HuH-7 (cell line): ENCODE data around the gene PXYLP1.

Experiments used
- DNase-seq: peaks from one replicate; pipeline ENCODE4 v3.0.0; 2011; ENCODE audit warnings: low spot score

The PXYLP1 gene

DNA sequence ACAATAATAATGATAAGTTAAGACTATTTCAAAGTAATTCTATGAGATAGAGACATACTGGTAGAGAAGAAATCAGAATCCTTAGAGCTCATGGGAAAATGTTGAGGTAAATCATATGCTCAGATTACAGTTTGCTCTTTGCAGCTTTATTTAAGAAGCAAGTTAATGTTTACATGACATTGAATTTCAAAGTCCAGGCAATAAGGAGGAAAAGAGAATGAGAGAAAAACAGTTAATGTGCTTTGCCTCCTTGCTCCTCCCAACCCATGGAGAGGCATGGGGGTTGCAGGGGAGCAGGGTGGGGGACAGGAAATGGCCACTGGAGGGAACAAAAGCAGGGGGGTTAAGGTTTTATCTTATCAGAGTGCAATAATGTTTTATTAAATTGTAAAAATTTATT is 94.5 kb downstream of the PXYLP1 start:
- no peak for DNase-seq

DNA sequence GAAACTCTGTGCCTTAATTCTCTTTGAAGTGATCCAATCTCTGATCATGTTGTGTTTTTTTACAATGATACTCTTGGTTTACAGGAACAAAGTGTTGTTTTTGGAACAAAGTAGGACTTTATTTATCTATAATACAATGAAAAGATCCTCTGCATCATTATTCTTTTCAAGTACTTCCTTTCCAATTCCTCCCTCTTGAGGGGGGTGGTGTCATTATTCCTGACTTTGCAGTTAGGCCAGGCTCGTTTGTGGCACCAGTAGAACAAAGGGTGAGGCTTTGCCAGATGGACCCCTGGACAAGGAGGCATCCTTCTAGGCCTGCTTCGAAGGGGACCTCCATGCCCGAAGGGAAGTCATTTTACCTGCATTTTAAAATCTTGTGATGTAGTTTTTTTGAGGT is 95.0 kb downstream of the PXYLP1 start:
- DNase-seq = no peak

DNA sequence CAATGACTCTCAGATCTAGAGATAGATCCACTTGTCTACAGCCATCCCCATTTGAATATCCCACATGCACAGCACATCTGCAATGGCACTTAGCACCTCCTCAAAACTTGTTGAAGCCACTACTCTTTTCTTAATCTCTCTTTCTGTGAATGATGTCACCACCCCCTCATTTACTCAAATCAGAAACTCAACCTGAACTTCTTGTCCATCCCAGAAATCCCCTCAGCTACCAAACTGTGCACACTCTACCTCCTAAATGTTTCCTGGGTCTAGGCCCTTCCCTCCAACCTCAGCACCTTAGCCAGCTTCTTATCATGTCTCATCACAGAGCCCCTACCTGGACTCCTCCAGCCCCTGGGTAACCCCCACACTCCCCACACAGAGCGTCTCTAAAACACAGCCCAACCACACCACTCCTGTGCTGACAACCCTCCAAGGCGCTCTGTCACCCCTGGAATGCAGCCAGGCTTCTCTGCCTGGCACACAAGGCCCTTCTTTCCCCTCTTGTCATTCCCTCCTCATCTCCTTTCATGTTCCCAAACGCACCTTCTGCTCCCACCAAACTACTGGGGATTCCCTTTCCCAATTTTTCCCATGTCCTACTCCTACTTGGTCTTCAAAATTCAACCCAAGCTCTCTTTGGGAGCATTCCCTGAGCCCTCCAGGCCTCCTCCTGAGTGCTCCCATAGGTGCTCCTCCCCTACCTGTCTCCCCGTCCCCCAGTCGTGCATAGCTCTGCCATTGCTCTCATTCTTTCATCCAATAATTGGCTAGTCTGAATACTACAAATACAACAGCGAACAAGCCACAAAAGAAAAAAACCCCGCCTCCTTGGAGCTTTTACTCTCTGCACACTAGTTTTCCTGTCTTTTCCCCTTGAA is 96.9 kb downstream of the PXYLP1 start:
- DNase-seq = no peak

DNA sequence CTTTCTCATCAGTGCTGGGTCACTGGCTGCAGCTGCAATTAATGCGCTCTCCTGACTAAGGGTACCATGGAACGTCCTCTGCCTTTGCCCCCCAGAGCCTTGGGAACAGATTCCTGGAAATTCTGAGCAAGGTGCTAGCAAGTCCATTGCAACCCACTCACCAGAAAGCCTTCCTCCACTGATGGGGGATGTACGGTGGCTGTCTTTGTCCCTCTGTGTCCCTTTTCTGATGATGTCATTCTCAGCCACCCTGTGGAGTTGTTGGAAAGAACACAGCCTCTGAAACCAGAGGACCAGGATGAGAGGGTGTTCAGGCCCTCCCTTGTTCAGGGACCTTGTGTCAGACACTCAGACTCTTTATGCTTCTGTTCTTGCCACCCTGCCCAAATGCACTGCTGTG is 98.6 kb downstream of the PXYLP1 start:
- no peak for DNase-seq

DNA sequence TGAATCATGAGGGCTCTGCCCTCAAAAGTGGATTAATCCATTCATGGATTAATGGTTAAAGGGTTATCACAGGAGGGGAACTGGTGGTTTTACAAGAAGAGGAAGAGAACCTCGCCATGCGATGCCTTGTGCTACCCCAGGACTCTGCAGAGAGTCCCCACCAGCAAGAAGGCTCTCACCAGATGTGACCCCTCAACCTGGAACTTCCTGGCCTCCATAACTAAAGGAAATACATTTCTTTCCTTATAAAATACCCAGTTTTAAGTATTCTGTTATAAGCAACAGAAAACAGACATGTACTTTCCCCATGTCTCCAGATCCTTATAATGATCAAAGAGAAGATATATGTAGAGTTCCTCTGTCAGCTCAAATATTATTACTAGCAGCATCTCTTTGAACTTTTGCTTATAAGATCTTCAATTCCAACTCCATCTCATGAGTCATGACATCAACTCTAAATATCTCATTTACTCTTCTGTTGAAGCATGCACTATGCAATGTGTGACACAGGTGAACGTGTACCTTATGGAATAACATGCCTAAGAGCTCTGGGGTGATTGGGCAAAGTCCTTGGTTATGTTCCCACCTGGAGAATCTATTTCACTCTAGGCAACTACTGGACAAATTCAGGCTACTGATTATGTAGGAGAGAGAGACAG is 99.2 kb downstream of the PXYLP1 start:
- no peak for DNase-seq

DNA sequence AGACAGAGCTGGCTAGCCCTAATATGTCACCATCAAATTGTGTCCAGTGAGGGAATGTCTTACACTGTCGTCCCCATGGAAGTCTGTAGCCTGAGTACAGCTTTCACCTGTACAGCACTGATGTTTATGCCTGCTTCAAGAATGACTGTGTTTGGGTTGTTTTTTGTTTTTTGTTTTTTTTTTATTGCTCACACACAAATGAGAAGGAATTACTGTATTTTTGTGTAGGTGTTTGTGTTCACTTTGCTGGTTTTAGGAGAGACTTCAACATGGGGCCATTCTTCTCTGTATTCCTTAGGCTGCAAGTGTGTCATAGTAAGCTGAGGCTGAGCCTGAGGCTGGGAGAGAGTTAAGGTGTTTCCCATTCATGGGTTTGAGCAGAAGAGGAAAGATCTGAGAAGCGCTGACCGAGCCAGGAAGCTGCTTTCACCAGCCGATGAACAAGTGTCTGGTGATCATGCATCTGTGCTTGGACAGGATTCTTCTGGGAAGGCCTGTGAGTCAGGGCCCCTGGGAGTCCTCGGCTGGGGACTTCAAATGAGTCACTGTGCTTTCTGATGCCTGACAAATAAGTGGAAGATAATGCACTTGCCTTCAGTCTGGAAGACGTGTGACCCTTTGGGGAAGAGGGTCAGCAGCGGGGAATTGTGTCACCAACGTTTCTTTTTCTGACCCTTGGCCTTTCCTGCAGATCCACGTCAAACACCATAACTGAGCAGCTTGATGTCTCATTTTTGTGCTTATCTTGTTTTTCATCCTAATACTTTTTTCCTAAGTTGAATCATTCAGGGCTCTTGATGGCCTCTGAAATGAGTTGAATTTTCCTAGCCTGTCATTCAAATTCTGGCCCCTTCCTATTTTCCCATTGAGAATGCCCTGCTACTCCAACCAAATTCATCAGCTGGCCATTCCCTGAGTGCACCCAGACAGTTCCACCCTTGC is 100.0 kb downstream of the PXYLP1 start:
- no peak for DNase-seq

DNA sequence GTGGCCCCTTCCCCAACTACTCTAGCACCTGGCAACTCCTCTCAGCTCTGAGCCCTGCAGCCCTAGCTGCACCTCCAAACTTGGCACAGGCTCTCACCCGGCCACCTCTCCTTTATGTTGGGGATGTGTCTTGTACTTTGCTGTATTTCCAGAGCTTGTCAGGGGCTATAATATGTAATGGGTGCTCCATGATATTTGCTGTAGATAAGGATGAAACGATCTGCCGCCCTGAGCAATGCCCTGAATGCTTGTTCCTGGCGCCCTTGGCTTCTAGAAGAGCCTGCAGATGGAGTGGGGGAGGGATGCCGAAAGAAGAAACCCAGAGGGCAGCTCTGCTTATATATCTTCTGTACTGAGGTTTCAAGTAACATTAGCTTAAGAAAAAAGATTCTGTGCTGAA is 100.8 kb downstream of the PXYLP1 start:
- no peak for DNase-seq

DNA sequence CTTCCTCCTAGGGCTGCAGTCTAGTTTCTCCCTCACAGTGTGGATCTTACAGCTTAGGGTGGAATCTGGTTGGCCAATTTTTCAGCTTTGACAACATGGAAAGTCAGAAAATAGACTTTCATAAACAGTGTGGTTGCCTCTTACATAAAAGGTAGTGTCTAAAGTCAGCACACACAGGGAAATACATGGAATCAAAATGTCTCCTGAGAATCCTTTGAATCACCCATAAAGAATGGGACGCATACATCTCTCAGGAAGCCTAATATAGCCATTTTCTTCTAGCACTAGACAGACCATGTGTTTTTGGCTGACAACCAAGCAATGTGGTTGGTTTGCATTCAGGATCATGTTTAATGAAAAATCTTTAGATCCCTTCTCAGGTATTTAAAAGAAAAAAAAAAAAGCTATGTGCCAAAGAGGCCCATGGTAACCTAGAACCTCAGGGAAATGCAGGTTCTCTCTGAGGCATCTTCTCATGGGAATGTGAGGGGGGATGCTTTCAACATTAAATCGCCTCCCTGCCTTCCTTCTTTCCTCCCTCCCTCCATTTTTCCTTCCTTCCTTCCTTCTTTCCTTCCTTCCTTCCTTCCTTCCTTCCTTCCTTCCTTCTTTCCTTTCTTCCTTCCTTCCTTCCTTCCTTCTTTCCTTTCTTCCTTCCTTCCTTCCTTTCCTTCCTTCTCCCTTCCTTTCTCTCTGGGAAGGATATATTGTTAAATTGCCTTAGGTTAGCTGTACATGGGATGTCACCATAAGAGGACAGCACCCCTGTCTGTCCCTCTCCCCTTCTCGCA is 102.4 kb downstream of the PXYLP1 start:
- DNase-seq = no peak

DNA sequence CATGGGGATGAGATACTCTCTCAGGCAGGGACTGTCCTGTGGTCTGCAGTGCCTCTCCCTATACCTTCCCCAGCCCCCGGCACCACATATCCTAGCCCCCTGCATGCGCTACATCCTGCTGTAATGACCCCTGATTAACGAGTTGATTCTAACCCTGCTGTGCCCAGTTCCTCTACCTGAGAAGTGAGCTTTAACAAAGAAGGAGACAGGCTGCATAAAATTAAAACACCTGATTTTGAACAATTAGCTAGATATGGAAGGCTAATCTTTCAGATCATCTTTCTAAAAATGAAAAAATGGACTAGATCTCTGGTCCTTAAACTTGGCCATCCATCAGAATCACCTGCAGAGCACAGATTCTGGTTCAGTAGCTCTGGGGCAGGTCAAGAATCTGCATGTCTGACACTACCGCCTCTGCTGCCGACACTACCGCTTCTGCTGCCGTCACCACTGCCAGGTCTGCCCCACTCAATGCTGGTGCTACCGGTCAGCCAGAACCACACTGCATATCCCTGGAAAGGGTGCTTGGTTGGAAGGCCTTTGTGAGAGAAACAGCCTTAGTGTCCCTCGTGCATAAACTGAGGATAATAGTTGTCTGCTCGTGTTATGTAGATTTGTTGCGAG is 103.1 kb downstream of the PXYLP1 start:
- no peak for DNase-seq

DNA sequence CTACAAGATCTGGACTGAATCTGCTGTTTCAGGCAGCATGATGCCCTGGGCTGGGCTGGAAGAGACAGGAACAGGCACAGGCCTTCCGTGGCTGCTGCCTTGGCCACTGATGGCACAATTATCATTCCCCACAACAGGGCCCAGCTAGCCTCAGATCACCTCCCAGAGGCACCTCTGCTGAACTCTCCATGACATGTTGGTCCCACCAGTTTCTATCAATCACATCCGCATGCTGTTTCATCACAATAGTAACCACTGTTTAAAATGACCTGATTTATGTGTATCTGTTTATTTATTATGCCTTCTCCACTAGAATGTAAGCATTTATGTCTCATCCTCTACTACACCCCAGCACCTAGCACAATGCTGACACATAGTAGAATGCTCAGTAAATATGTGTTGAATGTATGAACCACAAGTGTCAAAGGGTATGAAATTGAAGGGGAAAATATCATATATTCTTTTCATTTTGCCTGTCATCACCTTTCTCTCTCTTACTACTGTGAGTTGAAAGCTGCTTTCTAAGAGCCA is 104.0 kb downstream of the PXYLP1 start:
- no peak for DNase-seq

DNA sequence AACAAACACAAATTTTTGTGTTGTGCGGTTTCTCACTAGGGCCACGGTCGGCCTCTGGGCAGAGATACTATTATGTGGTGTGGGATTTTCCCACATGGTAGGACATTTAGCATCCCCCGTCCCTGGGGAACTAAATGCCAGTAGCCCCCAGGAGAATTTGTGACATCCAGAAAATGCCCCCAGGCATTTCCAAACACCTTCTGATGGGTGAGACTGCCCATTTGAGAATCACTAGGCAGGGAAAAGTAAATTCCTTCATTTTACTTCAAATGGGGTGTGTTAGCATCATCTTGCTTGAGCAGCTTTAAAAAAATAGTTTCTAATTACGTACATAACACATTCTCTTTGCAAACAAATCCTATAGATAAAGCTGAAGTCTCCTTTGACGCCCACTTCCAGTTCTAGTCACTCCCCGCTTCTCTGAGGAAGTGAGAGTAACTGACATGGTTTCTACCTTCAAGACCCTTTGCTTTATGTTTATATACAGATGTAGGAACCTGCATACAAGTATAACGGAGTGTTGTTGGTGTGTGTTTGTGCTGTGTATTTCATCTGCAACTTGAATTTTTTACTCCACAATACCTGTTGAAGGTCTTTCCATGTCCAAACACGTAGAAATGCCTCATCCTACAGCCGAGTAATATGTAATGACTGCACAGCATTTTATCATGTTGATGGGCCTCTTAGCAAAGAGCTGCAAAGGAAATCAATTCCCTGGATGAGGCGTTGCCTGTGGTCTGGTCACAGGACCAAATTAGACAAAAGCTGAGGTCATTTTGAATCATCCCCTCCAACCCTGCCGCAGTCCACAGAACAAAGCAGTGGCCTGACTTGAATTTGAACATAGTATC is 105.3 kb downstream of the PXYLP1 start:
- DNase-seq = no peak

DNA sequence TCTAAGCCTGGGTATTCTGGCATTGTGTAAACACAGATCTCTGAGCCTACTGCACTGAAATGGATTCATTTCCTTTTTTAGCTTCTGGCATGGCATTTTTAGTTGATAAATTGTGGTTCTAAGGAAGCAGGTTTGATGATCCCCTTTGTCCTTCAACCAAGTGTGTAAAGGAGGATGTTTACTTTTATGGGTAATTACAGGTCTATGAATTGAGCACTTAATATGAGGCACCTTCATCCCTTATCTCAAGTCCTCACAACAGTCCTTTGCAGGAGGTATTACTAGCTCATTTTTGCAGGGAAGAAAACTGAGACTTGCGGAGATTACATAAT is 105.9 kb downstream of the PXYLP1 start:
- no peak for DNase-seq

DNA sequence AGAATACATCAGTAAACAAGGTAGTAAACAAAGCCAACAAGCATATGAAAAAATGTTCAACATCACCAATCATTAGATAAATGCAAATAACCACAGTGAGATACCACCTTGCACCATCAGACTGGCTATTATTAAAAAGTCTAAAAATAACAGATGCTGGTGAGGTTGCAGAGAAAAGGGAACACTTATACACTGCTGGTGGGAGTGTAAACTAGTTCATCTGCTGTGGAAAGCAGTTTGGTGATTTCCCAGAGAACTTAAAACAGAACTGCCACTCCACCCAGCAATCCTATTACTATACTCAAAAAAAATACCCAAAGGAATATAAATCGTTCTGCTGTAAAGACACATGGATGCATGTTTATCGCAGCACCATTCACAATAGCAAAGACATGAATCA is 106.4 kb downstream of the PXYLP1 start:
- DNase-seq = no peak

DNA sequence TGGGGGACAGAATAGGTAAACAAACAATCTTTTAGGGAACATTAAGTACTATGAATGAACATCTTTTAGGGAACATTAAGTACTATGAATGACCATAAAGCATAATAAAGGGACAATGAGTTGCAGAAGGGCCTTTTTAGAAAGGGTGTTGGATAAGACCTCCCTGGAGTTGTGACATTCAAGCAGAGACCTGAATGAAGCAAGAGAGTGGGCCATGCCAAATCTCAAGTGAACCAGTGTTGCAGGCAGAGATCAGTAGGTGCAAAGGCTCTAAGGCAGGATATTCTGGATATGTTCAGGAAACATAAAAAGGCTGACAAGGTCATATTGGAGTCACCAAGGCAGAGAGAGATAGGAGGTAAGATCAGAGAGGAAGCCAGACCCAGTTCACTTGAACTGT is 107.3 kb downstream of the PXYLP1 start:
- DNase-seq = no peak

DNA sequence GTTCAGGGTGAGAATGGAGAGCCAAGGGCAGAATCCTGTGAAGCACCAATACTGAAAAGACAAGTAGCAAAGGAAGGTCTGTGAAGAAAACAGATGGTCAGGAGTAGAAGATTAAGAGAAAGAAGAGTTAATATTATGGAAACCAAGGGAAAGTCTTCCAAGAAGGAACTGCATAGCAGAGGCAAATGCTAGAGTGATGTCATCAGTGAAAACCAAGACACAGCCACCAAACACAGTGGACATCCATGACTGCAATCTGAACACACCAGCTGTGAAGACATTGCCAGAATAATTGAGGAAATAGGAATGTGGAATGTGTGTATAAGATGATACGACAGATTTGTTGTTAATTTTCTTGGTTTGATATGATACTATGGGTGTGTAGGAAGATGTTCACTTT is 109.9 kb downstream of the PXYLP1 start:
- DNase-seq = no peak

DNA sequence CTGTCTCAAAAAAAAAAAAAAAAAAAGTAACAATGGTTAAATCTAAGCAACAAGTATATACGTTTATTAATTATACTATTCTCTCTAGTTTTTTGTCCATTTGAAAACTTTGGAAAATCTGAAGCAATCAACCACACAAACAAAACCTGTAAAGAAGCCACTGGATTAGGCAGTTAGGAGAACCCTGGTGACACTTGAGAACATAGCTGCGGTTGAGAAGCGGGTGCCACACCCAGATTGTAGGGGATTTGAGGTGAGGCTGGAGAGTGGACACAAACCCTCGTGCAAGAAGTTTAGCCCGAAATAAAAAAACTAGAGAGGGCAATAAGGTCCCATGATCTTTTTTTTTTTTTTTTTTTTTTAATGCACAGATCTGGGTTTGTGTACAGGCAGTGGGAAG is 110.8 kb downstream of the PXYLP1 start:
- DNase-seq = no peak

DNA sequence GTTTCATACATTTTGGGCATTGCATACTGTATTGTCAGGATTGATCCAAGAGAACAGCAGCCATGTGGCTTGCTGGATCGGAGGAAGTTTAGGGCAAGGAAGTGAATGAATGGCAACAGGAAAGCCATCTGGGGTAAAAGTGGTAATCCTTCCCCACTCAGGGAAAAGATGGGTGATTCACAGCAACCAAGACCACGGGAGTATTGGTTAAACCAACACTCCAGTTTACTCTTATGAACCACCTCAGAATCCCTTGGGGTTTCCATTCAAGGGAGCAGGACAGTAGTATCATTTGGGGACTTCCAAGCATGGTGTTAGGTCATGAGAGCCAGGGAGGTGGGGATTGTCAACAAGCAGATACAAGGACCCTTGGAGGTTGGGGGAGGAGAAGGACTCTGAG is 111.5 kb downstream of the PXYLP1 start:
- DNase-seq = no peak

DNA sequence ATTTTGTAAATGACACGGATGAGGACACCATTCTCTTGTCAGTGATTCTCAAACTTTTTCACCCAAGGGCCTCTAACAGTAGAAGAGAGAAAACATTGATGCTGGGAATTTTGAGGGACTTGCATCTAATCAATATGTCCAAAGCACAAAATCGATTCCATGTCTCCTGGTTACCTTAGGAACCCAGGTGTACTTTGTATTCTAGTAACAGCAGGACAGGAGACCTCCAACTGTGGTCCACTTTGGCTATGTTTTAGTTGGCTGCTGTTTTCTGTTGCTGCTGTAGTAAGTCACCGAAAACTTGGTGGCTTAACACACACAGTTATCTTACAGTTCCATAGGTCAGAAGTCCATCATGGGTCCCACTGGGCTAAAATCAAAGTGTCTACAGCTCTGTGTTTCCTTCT is 112.2 kb downstream of the PXYLP1 start:
- no peak for DNase-seq
